HEK293 (cell line): Measurements from ENCODE around the gene PNISR.

Experiments used
- GFI1B ChIP-seq: fragments of 450-650 bp; formaldehyde crosslinking; IDR thresholded peaks from 2 replicates; pipeline ENCODE4 v1.5.1; 2016; ENCODE audit warnings: missing biosample characterization, missing genetic modification characterization
- GLI4 ChIP-seq: fragments of 450-650 bp; formaldehyde crosslinking; IDR thresholded peaks from 2 replicates; pipeline ENCODE4 v1.5.1; 2016; ENCODE audit warnings: missing biosample characterization, missing genetic modification characterization
- PRDM10 ChIP-seq: fragments of 450-650 bp; formaldehyde crosslinking; IDR thresholded peaks from 2 replicates; pipeline ENCODE4 v1.5.1; 2016; ENCODE audit warnings: missing biosample characterization, missing genetic modification characterization
- PRDM4 ChIP-seq: fragments of 450-650 bp; formaldehyde crosslinking; IDR thresholded peaks from 2 replicates; pipeline ENCODE4 v1.5.1; 2017; ENCODE audit warnings: missing biosample characterization, missing genetic modification characterization
- ZFP41 ChIP-seq: fragments of 450-650 bp; formaldehyde crosslinking; IDR thresholded peaks from 2 replicates; pipeline ENCODE4 v1.5.1; 2016; ENCODE audit warnings: missing biosample characterization, missing genetic modification characterization, borderline replicate concordance
- ZNF121 ChIP-seq: fragments of 450-650 bp; formaldehyde crosslinking; IDR thresholded peaks from 2 replicates; pipeline ENCODE4 v1.5.1; 2016; ENCODE audit warnings: missing biosample characterization, missing genetic modification characterization
- ZNF155 ChIP-seq: fragments of 450-650 bp; formaldehyde crosslinking; IDR thresholded peaks from 2 replicates; pipeline ENCODE4 v1.5.1; 2016; ENCODE audit warnings: missing biosample characterization, missing genetic modification characterization
- ZNF175 ChIP-seq: fragments of 450-650 bp; formaldehyde crosslinking; IDR thresholded peaks from 2 replicates; pipeline ENCODE4 v1.5.1; 2016; ENCODE audit warnings: missing biosample characterization, missing genetic modification characterization
- ZNF266 ChIP-seq: fragments of 450-650 bp; formaldehyde crosslinking; IDR thresholded peaks from 2 replicates; pipeline ENCODE4 v1.5.1; 2016; ENCODE audit warnings: missing biosample characterization, missing genetic modification characterization, low read depth
- ZNF416 ChIP-seq: fragments of 450-650 bp; formaldehyde crosslinking; IDR thresholded peaks from 2 replicates; pipeline ENCODE4 v1.5.1; 2016; ENCODE audit warnings: missing biosample characterization, missing genetic modification characterization
- ZNF473 ChIP-seq: fragments of 450-650 bp; formaldehyde crosslinking; IDR thresholded peaks from 2 replicates; pipeline ENCODE4 v1.5.1; 2017; ENCODE audit warnings: missing biosample characterization, missing genetic modification characterization
- TF ChIP-seq, protein P1 (sequence below): fragments of 450-650 bp; formaldehyde crosslinking; conservative IDR thresholded peaks from 2 replicates; pipeline ENCODE4 v1.5.1; 2016; ENCODE audit warnings: low read depth, missing biosample characterization, missing genetic modification characterization
- TF ChIP-seq, protein P2 (sequence below): fragments of 450-650 bp; formaldehyde crosslinking; IDR thresholded peaks from 2 replicates; pipeline ENCODE4 v1.5.1; 2016; ENCODE audit warnings: missing biosample characterization, missing genetic modification characterization
- TF ChIP-seq, protein P3 (sequence below): fragments of 450-650 bp; formaldehyde crosslinking; IDR thresholded peaks from 2 replicates; pipeline ENCODE4 v1.5.1; 2016; ENCODE audit warnings: missing biosample characterization, missing genetic modification characterization, borderline replicate concordance
- TF ChIP-seq, protein P4 (sequence below): fragments of 450-650 bp; formaldehyde crosslinking; IDR thresholded peaks from 2 replicates; pipeline ENCODE4 v1.5.1; 2016; ENCODE audit warnings: missing biosample characterization, missing genetic modification characterization
- TF ChIP-seq, protein P5 (sequence below): fragments of 450-650 bp; IDR thresholded peaks from 2 replicates; pipeline ENCODE4 v1.5.1; 2018; ENCODE audit warnings: missing biosample characterization, missing genetic modification characterization

PNISR gene

GRCh38 chr6:99393698-99394531, 31.2 kb downstream of the PNISR start, which contains the start of gene COQ3 (continued):
- TF ChIP-seq, protein P1, sequence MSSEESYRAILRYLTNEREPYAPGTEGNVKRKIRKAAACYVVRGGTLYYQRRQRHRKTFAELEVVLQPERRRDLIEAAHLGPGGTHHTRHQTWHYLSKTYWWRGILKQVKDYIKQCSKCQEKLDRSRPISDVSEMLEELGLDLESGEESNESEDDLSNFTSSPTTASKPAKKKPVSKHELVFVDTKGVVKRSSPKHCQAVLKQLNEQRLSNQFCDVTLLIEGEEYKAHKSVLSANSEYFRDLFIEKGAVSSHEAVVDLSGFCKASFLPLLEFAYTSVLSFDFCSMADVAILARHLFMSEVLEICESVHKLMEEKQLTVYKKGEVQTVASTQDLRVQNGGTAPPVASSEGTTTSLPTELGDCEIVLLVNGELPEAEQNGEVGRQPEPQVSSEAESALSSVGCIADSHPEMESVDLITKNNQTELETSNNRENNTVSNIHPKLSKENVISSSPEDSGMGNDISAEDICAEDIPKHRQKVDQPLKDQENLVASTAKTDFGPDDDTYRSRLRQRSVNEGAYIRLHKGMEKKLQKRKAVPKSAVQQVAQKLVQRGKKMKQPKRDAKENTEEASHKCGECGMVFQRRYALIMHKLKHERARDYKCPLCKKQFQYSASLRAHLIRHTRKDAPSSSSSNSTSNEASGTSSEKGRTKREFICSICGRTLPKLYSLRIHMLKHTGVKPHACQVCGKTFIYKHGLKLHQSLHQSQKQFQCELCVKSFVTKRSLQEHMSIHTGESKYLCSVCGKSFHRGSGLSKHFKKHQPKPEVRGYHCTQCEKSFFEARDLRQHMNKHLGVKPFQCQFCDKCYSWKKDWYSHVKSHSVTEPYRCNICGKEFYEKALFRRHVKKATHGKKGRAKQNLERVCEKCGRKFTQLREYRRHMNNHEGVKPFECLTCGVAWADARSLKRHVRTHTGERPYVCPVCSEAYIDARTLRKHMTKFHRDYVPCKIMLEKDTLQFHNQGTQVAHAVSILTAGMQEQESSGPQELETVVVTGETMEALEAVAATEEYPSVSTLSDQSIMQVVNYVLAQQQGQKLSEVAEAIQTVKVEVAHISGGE (tag by site-specific recombination), result peak; percentile 99
- TF ChIP-seq, protein P2, sequence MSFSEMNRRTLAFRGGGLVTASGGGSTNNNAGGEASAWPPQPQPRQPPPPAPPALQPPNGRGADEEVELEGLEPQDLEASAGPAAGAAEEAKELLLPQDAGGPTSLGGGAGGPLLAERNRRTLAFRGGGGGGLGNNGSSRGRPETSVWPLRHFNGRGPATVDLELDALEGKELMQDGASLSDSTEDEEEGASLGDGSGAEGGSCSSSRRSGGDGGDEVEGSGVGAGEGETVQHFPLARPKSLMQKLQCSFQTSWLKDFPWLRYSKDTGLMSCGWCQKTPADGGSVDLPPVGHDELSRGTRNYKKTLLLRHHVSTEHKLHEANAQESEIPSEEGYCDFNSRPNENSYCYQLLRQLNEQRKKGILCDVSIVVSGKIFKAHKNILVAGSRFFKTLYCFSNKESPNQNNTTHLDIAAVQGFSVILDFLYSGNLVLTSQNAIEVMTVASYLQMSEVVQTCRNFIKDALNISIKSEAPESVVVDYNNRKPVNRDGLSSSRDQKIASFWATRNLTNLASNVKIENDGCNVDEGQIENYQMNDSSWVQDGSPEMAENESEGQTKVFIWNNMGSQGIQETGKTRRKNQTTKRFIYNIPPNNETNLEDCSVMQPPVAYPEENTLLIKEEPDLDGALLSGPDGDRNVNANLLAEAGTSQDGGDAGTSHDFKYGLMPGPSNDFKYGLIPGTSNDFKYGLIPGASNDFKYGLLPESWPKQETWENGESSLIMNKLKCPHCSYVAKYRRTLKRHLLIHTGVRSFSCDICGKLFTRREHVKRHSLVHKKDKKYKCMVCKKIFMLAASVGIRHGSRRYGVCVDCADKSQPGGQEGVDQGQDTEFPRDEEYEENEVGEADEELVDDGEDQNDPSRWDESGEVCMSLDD (tag by site-specific recombination), result no peak
- TF ChIP-seq ZNF416 (tag by site-specific recombination) (no peak), GFI1B (tag by site-specific recombination) (no peak), ZFP41 (tag by site-specific recombination) (no peak), ZNF121 (no peak; the same call in 1 of the 2 replicates), ZNF155 (tag by site-specific recombination) (no peak), ZNF175 (tag by site-specific recombination) (no peak), PRDM10 (tag by site-specific recombination) (peak; percentile 76), PRDM4 (tag by site-specific recombination) (peak; percentile 39; the same call in 1 of the 2 replicates), GLI4 (tag by site-specific recombination) (peak; percentile 88), ZNF266 (tag by site-specific recombination) (no peak), ZNF473 (tag by site-specific recombination) (no peak)
- TF ChIP-seq, protein P3, sequence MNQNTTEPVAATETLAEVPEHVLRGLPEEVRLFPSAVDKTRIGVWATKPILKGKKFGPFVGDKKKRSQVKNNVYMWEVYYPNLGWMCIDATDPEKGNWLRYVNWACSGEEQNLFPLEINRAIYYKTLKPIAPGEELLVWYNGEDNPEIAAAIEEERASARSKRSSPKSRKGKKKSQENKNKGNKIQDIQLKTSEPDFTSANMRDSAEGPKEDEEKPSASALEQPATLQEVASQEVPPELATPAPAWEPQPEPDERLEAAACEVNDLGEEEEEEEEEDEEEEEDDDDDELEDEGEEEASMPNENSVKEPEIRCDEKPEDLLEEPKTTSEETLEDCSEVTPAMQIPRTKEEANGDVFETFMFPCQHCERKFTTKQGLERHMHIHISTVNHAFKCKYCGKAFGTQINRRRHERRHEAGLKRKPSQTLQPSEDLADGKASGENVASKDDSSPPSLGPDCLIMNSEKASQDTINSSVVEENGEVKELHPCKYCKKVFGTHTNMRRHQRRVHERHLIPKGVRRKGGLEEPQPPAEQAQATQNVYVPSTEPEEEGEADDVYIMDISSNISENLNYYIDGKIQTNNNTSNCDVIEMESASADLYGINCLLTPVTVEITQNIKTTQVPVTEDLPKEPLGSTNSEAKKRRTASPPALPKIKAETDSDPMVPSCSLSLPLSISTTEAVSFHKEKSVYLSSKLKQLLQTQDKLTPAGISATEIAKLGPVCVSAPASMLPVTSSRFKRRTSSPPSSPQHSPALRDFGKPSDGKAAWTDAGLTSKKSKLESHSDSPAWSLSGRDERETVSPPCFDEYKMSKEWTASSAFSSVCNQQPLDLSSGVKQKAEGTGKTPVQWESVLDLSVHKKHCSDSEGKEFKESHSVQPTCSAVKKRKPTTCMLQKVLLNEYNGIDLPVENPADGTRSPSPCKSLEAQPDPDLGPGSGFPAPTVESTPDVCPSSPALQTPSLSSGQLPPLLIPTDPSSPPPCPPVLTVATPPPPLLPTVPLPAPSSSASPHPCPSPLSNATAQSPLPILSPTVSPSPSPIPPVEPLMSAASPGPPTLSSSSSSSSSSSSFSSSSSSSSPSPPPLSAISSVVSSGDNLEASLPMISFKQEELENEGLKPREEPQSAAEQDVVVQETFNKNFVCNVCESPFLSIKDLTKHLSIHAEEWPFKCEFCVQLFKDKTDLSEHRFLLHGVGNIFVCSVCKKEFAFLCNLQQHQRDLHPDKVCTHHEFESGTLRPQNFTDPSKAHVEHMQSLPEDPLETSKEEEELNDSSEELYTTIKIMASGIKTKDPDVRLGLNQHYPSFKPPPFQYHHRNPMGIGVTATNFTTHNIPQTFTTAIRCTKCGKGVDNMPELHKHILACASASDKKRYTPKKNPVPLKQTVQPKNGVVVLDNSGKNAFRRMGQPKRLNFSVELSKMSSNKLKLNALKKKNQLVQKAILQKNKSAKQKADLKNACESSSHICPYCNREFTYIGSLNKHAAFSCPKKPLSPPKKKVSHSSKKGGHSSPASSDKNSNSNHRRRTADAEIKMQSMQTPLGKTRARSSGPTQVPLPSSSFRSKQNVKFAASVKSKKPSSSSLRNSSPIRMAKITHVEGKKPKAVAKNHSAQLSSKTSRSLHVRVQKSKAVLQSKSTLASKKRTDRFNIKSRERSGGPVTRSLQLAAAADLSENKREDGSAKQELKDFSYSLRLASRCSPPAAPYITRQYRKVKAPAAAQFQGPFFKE (tag by site-specific recombination), result no peak
- TF ChIP-seq, protein P4, sequence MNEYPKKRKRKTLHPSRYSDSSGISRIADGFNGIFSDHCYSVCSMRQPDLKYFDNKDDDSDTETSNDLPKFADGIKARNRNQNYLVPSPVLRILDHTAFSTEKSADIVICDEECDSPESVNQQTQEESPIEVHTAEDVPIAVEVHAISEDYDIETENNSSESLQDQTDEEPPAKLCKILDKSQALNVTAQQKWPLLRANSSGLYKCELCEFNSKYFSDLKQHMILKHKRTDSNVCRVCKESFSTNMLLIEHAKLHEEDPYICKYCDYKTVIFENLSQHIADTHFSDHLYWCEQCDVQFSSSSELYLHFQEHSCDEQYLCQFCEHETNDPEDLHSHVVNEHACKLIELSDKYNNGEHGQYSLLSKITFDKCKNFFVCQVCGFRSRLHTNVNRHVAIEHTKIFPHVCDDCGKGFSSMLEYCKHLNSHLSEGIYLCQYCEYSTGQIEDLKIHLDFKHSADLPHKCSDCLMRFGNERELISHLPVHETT (tag by site-specific recombination), result peak; percentile 98
- TF ChIP-seq, protein P5, sequence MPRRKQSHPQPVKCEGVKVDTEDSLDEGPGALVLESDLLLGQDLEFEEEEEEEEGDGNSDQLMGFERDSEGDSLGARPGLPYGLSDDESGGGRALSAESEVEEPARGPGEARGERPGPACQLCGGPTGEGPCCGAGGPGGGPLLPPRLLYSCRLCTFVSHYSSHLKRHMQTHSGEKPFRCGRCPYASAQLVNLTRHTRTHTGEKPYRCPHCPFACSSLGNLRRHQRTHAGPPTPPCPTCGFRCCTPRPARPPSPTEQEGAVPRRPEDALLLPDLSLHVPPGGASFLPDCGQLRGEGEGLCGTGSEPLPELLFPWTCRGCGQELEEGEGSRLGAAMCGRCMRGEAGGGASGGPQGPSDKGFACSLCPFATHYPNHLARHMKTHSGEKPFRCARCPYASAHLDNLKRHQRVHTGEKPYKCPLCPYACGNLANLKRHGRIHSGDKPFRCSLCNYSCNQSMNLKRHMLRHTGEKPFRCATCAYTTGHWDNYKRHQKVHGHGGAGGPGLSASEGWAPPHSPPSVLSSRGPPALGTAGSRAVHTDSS (tag by site-specific recombination), result no peak
